SKM-1 (cell line): ENCODE measurements around the gene AADAC.
"Not testable (repeated sequence)": the region's sequence is repeated elsewhere in the genome, so short reads cannot be mapped to it uniquely, and the experiment has no call there.

Source experiments
- DNase-seq: peaks from one replicate; lab custom pipeline; 2025; ENCODE audit not compliant: unreplicated experiment; lab: John Stamatoyannopoulos, UW

The AADAC gene, protein sequence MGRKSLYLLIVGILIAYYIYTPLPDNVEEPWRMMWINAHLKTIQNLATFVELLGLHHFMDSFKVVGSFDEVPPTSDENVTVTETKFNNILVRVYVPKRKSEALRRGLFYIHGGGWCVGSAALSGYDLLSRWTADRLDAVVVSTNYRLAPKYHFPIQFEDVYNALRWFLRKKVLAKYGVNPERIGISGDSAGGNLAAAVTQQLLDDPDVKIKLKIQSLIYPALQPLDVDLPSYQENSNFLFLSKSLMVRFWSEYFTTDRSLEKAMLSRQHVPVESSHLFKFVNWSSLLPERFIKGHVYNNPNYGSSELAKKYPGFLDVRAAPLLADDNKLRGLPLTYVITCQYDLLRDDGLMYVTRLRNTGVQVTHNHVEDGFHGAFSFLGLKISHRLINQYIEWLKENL

DNA sequence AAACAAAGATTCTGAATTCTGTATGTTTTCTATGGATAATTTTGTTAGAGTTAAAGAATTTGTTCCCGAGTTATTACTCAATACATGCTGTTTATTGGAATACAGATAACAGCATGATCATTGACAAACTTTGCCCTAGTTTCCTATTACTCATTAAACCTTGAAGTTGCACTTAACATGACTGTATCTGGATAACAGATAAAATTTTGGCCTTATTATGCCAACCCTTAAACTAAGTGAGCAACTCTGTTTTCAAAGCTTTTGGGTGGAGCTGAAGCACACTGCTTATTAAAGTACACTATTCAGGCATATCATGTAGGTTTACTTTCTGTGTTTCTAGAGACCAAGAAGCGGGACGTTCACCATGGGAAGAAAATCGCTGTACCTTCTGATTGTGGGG lies at the start of gene AADAC:
AADAC (plus strand) TSS at position 318 of the 400 bp plus-strand sequence; CDS start at position 365, 47 bp downstream.
- DNase-seq, result no peak

- not testable (repeated sequence) for DNase-seq
Observed at GRCh38 chr3:151764699-151765098, 49.2 kb upstream of the AADAC start.

GRCh38 chr3:151765685-151766084 lies 48.2 kb upstream of the AADAC start:
- no peak for DNase-seq

DNA sequence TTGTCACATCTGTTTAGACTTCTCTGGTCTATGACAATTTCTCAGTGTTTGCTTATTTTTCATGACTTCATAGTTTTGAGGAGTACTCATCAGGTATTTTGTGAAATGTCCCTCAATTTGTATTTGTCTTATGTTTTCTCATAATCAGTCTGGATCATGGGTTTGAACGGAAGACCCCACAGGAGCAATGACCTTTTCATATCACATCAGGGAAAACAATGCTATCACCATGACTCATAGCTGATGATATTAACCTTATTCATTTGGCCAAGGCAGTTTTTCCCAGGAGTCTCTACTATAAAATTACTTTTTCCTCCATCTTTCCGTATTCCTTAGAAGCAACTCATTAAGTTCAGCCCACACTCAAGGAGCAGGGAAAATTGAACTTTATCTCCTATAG lies 47.5 kb upstream of the AADAC start:
- DNase-seq, result no peak

DNA sequence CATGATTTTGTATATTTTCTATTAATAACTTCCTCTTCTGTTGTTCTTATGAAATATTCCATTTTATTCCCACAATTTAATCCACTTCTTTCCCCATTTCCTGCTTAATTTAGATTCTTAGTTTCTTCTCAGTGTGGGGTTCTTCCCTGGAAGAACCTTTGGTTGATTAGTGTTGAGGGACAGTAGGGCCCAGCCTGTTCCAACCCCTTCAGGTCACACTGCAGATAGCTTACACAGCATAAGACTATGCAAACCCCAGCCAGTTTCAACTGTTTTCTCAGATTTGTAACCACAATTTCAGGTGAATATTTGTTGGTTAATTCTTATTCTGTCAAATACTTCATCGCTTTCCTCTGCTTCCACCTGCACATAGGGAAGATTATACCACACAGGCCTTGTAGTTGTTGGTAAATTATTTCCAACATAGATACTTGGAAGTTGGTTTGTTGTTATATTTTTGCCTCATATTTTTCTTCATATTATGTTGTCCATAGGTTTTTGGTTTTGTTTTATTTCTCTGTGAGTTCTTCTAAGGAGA lies 45.5 kb upstream of the AADAC start:
- no peak for DNase-seq

DNA sequence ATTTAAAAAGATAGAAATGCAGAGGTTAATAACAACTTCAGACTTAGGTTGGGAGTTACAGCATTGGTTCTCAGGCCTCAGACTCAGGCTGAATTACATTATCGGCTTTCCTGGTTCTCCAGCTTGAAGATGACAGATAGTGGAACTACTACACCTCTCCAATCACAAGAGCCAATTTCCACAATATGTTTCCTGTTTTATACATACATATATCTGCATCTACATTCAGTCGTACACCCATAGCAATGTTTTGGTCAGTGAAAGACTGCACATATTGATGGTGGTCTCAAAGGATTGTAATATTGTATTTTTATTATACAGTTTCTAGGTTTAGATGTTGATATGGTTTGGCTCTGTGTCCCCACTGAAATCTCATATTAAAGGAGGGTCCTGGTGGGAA lies 44.7 kb upstream of the AADAC start:
- no peak for DNase-seq

- no peak for DNase-seq
Observed at GRCh38 chr3:151770956-151771355, 43.0 kb upstream of the AADAC start.

DNA sequence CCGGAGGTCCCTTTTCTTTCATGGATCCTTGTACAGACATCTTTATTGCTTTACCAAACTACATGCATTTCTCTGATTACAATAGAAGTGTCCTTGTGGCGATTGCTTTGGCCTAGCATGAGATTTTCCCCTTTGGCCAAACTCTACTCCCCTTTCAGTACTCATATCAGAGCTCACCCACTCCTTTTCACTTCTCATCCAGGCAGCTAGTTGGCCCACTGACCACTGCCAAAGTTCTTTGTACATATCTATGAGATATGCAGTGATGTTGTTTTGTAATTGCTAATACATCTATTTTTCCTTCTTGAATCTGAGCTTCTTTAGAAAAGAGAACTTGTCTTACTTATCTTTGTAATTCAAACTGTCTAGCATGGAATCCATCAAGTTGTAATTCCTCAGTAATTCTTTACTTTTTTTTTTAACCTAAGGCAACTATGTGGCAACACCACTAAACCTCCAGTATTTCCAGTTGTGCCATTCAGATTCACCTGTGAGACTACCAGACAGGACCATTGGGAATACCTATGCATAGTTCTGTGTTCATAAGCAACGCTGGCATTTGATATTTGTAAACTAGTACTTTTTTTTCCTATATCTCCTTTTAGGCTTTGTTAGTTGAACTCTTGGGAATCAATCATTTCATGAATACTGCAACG lies 41.0 kb upstream of the AADAC start:
- DNase-seq, result no peak

DNA sequence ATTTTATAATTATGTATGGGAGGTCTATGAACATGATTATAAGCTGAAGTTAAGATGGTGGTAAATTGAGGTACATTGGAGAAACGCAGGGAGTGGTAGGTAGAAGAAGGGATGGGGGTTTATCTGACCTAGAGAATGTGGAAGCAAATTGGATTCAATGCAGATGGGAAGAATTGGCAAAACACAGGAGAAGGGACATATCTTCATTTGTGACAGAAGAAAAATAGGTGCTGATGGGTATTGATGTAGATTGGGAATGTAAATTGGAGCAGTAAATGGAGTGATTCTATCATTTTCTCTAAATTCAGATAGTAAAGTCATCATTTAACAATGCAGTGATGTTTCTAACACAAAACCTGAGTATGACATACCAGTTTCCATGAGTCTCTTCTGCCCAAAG lies 39.7 kb upstream of the AADAC start:
- DNase-seq, result no peak

DNA sequence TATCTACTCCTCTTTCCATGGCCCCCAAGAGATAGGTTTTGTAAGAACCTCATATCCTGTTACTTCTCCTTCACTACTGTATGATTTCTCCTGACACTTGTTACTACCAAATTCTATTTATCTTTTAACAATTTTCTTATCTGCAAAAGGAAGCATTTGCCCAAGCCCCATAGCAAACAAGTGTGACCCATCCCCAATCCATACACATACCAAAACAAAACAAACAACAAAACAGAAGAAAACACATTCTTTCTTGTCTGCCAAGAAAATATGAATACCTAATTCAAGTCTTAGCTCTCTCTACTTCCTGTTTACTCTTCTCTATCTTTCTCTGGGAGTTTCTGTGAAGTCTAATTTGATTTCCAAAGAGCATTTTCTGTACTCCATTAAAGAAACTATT lies 39.0 kb upstream of the AADAC start:
- DNase-seq, result no peak

DNA sequence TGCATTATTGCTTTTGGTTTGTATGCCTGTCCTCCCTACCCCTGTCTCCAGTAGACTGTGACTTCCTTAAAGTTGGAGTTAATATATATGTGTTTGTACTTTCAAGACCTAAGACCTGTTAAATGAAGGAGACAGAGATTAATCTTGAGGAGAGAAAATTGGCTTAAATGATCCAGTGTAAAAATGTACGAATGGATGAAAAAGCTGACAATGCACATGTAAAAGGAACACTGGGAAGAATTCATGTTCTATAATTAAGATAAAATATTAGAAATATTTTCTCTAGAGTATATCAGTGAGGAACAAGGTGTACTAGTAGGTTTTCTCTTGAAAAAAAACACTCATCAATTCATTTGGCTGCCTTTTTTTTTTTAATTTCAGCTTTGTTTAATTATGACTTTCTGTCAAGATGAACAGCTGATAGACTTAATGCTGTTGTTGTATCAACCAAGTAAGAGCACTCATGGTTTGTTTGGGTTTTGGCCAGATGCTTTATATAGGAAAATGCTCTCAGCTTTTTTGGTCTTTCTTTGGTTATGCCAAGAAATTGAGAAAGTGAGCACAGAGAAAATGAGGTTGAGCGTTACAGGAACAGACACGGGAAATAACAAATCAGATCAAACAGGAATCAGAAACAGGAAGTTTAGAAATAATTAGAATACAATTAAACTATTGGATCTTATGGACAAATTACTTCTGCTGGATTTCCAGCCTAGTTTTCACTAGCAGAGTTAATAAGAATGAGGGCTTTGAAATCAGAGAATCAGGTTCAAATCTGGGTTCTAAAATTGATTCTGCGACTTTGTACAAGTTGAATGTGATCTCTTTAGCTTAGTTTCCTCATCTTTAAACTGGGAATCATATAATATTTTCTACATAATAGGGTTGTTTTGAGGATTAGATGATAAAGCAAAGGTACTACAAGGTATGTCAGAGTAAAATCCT lies 38.3 kb upstream of the AADAC start:
- DNase-seq, result no peak

DNA sequence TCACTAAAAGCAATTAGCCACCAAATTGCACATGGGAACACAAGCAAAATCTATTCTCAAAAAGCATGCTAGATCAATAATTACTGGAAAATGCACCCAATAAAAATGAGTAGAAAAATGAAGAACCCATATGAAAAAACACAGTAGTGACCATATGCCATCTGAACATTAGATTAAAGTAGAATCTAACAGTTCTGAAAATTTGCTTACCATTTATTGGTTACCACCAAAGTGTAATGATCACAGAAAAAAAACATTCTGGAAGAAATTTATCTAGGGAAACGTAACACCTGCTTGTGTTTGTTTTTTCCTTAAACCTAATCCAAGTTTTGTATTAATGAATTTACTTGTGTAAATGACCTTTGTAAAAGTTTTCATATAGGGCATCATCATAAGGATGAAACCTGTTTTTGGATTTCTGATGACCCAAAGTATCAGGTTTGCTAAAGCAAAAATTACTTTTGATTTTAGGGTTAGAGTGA lies 37.6 kb upstream of the AADAC start:
- DNase-seq, result no peak

- no peak for DNase-seq
Observed at GRCh38 chr3:151777880-151778279, 36.0 kb upstream of the AADAC start.

DNA sequence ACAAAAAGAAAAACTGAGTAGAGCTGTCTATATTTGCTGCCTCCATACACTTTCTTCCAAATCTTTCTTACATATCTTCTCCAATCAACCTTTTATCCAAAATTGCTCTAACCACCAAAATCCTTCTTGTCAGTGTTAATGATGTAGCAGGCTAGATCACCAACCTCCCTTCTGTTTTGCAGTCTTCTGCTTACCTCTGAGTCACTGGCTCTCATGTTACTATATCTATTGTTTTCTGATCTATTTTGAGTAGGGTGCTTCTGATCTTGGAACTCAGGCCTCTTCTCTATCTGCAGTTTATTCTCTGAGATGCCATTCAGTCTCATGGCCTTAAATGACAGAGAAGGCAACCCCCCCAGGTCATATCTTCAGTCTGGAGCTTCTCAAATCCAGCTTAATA lies 26.3 kb upstream of the AADAC start:
- DNase-seq, result no peak

GRCh38 chr3:151788401-151788800 lies 25.5 kb upstream of the AADAC start:
- DNase-seq, result no peak

DNA sequence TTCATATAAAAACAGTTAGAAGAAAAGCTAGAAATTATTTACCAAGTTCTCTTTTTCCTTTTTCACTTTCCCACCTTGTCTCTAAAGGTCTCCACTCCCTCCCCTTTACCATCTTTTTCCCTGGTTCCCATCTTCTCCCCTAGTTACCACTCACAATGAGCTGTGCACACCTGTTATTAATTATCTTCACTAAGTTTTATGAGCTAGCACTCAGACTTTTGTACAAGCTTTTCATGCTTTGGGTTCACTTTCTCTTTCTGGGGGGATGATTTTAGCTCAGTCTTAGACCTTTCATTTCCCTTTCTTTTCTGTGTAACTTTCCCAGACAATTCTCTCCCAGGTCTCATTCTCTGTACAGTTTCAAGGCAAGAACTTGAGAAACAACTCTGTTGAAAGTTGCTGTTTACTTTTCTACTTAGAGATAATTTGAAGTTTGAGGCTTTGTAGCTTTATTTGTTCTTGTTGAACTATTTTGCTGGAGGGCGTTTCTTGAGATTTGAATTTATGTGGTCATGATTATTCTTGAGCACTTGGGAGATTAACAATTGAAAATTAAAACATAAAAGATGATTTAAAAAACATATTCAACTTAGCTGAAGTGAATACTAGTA lies 24.0 kb upstream of the AADAC start:
- DNase-seq, result no peak

- DNase-seq, result not testable (repeated sequence)
Observed at GRCh38 chr3:151790763-151791162, 23.2 kb upstream of the AADAC start.

DNA sequence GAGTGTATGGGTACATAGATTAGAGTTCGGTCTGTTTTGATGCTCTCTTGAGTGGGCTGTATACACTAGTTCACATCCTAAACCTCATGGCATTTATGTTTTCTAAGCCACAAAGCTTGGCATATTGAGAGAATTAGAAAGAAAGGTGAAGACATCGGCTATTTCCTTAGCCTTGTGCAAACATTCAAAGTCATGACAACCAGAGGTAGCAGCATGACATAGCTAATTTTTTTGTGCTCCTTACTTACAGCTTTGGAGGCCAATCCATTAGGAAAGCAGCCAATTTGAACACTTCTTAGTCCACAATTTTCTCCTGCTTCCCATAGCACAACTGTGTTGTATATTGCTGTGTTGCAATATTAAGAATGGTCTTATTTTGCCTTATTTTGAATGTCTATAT lies 21.5 kb upstream of the AADAC start:
- DNase-seq, result no peak

- DNase-seq, result no peak
Observed at GRCh38 chr3:151793636-151794035, 20.3 kb upstream of the AADAC start.

- no peak for DNase-seq
Observed at GRCh38 chr3:151794080-151794479, 19.8 kb upstream of the AADAC start.

DNA sequence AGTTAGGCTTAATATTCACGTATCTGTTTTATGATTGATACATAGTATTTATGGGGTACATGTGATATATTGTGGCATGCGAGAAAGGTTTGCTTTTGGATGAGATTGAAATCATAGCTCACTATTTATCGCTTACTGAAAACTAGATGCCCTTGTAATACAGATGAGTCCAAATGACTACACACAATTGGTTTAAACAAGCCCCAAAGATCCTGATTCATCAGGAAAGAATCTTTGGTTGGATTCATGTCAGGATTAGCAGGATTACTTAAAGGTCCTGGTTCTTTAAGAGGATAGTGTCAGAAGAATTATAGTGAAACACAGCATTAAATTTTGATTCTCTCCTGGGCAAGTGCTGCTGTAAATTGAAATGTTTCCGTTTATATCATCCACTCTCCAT lies 18.6 kb upstream of the AADAC start:
- no peak for DNase-seq
